Adipocyte (in vitro differentiated cells): ENCODE measurements around the gene PCNT.
"Not testable (repeated sequence)": the region's sequence is repeated elsewhere in the genome, so short reads cannot be mapped to it uniquely, and the experiment has no call there.

ENCODE experiments used
- DNase-seq: peaks from one replicate; pipeline ENCODE4 v3.0.0-alpha.2; 2015; ENCODE audit warnings: low read depth
- H3K27me3 ChIP-seq: replicated peaks from 2 replicates; pipeline ENCODE4 v1.7.0; 2013; ENCODE audit warnings: mild to moderate bottlenecking, low read length, moderate library complexity; ENCODE audit not compliant: control insufficient read depth, insufficient read depth
- H3K36me3 ChIP-seq: 2 replicates; pipeline ENCODE4 v1.7.0; 2013; ENCODE audit warnings: low read length, mild to moderate bottlenecking, moderate library complexity; ENCODE audit not compliant: control insufficient read depth, insufficient read depth, severe bottlenecking
- H3K4me1 ChIP-seq: 2 replicates; pipeline ENCODE4 v1.7.0; 2013; ENCODE audit warnings: mild to moderate bottlenecking, low read length, moderate library complexity; ENCODE audit not compliant: control insufficient read depth, insufficient read depth
- H3K4me3 ChIP-seq: 2 replicates; pipeline ENCODE4 v1.7.0; 2013; ENCODE audit warnings: mild to moderate bottlenecking, low read length, moderate library complexity
- H3K9ac ChIP-seq: 2 replicates; pipeline ENCODE4 v1.7.0; 2013; ENCODE audit warnings: mild to moderate bottlenecking, low read length, moderate library complexity
- H3K9me3 ChIP-seq: 2 replicates; pipeline ENCODE4 v1.7.0; 2013; ENCODE audit warnings: mild to moderate bottlenecking, low read length, moderate library complexity; ENCODE audit not compliant: control insufficient read depth

The PCNT gene

DNA sequence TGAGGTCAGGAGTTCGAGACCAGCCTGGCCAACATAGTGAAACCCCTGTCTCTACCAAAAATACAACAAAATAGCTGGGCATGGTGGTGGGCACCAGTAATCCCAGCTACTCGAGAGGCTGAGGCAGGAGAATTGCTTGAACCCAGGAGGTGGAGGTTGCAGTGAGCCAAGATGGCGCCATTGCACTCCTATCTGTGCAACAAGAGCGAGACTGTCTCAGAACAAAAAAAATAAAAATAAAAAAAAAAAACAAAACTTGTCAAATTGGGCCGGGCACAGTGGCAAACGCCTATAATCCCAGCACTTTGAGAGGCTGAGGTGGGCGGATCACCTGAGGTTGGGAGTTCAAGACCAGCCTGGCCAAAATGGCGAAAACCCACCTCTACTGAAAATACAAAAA, 13.7 kb upstream of the PCNT start:
- H3K4me3 ChIP-seq, H3K9ac ChIP-seq, H3K36me3 ChIP-seq, H3K9me3 ChIP-seq, DNase-seq, H3K4me1 ChIP-seq, H3K27me3 ChIP-seq: not testable (repeated sequence)

DNA sequence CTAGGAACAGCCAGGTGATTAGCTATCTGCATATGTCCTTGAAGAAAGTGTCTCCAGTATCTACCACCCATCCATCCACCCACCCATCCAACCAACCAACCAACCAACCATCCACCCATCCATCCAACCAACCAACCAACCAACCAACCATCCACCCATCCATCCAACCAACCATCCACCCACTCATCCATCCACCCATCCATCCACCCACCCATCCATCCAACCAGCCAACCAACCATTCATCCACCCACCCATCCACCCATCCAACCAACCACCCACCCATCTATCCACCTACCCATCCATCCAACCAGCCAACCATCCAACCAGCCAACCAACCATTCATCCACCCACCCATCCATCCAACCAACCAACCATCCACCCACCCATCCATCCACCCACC, 12.4 kb upstream of the PCNT start:
- no peaks in the 10 kb centered on the region for H3K9me3 ChIP-seq
- no peak for DNase-seq
- no peaks in the 10 kb centered on the region for H3K27me3 ChIP-seq
- H3K4me3 ChIP-seq = no peak overlapping the region
- H3K36me3 ChIP-seq = no peaks in the 10 kb centered on the region
- no peaks in the 10 kb centered on the region for H3K4me1 ChIP-seq
- no peak overlapping the region for H3K9ac ChIP-seq

DNA sequence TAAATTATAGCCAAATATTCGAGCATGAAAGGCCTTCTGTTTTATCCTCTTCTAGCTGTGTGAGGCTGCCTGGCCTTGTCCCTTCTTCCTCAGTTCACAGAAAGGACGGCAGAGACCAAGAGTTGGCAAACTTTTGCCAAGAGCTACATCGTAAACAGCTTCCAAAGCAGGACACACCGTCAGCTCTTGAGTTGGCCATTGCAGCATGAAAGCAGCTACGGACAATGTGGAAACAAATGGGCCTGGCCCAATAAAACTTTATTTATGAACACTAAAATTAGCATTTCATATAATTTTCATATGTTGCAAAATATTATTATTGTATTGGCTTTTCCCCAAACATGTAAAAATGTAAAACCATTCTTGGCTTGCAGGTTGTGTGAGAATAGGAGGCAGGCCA, 11.0 kb upstream of the PCNT start:
- Histone ChIP-seq H3K4me1 (no peaks in the 10 kb centered on the region), H3K9ac (no peak overlapping the region), H3K4me3 (no peak overlapping the region), H3K9me3 (no peaks in the 10 kb centered on the region), H3K36me3 (no peaks in the 10 kb centered on the region), H3K27me3 (no peaks in the 10 kb centered on the region)
- DNase-seq = no peak

DNA sequence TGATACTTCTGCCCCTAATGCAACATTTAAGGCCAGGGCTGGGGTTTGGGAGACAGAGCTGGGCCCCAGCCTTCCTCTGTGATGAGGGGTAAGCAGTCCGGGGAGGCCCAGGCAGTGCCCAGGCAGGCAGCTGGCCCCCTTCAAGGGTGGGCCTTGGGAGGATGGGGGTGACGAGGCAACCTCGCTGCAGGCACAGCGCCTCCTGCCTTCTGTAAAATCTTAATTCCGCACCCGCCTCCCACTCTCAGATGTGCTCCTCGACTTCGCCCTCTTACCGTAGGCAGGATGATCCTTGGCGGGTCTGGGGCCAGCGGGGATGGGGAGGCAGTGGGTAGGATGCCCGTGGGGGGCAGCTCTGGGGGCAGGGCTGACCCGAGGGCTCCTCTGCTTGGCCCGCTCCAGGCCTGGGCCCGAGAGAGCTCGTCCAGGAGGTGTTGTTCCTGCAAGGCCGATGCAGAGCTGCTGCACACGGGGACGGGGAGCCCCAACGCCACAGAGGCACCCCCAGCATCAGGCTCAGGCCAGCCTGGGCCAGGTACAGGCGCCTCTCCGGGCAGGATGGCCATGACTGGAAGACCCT, 9.4 kb upstream of the PCNT start:
- no peaks in the 10 kb centered on the region for H3K36me3 ChIP-seq
- no peak overlapping the region for H3K4me3 ChIP-seq
- no peaks in the 10 kb centered on the region for H3K27me3 ChIP-seq
- DNase-seq = no peak
- no peaks in the 10 kb centered on the region for H3K9me3 ChIP-seq
- H3K4me1 ChIP-seq = no peaks in the 10 kb centered on the region
- no peak overlapping the region for H3K9ac ChIP-seq

DNA sequence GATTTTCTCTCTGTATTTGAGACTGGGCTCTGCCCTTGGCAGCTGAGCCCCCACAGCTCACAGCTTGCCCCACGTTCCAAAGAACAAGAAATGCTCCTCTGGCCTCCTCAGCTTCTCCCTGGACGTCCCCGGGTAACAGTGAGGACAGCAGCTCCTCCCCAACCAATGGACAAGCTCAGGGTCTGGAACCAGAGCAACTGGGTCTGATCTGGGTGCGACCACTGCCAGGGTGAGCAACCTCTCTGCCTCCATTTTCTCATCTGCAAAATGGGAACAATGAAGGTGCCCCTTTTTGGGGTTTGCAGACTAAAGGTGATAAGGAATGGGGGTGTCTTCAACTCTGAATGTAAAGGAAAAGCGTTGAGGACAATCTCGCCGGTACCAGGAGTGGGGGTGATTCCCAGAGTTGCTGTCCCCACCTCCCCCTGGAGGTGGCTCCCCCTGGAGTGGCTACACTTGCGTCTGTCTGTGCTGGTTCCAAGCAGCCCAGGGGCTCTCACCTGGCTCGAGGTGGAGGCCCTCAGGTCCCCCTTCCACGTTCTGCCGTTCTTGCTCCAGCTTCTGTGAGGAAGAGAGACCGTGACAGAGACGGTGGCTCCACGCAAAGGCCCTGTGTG, 7.1 kb upstream of the PCNT start:
- no peaks in the 10 kb centered on the region for H3K4me1 ChIP-seq
- H3K4me3 ChIP-seq = no peak overlapping the region
- H3K9me3 ChIP-seq = no peaks in the 10 kb centered on the region
- H3K27me3 ChIP-seq = no peaks in the 10 kb centered on the region
- H3K9ac ChIP-seq = no peak overlapping the region
- no peak for DNase-seq
- no peaks in the 10 kb centered on the region for H3K36me3 ChIP-seq

DNA sequence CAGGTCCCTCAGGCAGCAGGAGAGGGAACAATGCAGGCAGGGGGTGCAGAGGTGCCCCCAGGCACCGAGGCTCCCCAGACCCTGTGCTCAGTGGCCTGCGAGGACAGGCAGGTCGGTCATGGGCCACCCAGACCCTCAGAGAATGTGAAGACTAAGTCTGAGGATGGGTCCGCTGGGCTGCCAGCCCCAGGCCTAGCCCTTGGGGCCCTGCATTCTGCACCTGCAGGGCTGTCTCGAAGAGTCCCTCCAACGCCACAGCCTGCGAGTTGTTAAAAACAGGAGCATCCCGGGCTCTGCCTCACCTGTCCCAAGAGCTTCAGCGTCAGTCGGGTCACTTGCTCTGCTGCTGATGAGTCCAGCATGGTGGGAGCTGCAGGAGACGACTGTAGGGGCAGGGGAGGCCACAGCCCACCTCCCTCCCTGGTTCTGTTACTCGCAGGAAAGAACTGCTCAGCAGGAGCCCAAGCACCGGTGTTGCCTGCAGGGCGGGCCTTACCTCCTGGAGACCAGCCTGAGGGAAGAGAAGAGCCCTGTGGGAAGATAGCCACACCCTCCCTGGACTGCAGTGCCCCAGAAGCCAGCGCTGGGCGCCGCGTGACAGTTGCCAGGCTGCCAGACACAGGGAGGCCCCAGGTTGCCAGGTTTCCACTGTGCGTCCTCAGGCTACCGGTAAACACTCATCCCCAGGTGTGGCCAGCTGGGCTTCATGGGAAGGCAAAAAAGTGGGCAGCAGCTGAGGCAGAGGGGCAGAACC, 6.1 kb upstream of the PCNT start:
- DNase-seq = no peak
- Histone ChIP-seq H3K9me3 (no peaks in the 10 kb centered on the region), H3K27me3 (no peaks in the 10 kb centered on the region), H3K4me1 (peaks cover 9% of the 10 kb centered on the region), H3K9ac (no peak overlapping the region), H3K4me3 (no peak overlapping the region), H3K36me3 (no peaks in the 10 kb centered on the region)

DNA sequence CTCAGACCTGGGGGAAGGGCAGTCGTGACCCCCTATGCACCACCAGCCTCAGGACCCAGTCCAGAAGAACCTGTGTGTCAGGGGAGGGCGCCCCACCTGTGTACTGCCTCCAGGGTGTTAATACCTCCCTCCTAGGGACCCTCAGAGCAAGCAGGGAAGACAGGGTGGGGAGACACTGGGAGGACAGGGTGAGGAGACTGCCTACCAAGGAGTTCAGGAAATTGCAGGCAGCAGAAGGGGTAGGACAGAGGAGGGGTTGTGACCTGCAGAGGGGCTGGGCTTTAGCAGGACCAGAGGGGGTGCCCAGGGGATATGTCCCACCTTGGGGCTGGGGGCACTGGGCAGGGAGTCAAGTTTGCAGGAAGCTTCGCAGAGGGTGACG, 5.5 kb upstream of the PCNT start:
- DNase-seq = no peak
- no peak overlapping the region for H3K9ac ChIP-seq
- H3K36me3 ChIP-seq = no peaks in the 10 kb centered on the region
- H3K4me3 ChIP-seq = no peak overlapping the region
- H3K27me3 ChIP-seq = no peaks in the 10 kb centered on the region
- peaks cover 13% of the 10 kb centered on the region for H3K4me1 ChIP-seq
- no peaks in the 10 kb centered on the region for H3K9me3 ChIP-seq

DNA sequence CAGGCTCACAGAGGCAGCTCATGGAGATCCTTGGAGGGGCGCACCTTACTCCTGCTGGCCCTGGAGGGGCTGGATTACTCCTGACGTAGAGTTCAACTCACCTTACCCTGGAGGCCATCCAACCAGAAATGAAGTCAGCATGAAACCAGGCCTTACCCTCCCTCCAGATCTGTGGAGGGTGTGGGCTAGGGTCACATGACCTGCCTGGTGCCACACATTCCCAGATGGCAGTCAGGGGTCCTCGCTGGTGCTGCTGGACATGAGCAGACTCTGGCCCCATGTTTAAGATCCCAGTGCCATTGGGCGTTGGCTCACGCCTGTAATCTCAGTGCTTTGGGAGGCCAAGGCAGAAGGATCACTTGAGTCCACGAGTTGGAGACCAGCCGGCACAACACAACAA, 4.8 kb upstream of the PCNT start:
- no peaks in the 10 kb centered on the region for H3K36me3 ChIP-seq
- H3K4me1 ChIP-seq = peaks cover 13% of the 10 kb centered on the region
- no peaks in the 10 kb centered on the region for H3K27me3 ChIP-seq
- H3K9me3 ChIP-seq = no peaks in the 10 kb centered on the region
- H3K9ac ChIP-seq = no peak overlapping the region
- no peak overlapping the region for H3K4me3 ChIP-seq
- DNase-seq = no peak

DNA sequence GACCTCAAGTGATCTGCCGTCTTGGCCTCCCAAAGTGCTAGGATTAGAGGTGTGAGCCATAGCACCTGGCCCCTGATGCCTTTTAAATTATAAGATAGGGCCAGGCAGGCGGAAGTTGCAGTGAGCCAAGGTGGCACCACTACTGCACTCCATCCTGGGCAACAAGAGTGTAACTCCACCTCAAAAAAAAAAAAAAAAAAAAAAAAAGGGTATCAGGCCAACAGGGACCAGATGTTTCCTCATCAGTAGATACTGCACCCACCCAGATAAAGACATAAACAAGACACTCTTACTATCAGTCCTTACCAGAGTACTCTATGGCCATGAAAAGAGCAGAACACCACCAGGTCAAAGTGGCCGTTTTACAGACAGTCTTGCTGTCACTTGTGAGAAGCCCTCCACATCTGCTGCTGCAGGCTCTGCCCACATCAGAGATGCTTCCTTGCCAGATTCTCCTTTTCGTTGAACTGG, 3.6 kb upstream of the PCNT start:
- Histone ChIP-seq H3K4me1 (peaks cover 14% of the 10 kb centered on the region), H3K9ac (no peak overlapping the region), H3K27me3 (no peaks in the 10 kb centered on the region), H3K36me3 (no peaks in the 10 kb centered on the region), H3K4me3 (no peak overlapping the region), H3K9me3 (no peaks in the 10 kb centered on the region)
- no peak for DNase-seq

DNA sequence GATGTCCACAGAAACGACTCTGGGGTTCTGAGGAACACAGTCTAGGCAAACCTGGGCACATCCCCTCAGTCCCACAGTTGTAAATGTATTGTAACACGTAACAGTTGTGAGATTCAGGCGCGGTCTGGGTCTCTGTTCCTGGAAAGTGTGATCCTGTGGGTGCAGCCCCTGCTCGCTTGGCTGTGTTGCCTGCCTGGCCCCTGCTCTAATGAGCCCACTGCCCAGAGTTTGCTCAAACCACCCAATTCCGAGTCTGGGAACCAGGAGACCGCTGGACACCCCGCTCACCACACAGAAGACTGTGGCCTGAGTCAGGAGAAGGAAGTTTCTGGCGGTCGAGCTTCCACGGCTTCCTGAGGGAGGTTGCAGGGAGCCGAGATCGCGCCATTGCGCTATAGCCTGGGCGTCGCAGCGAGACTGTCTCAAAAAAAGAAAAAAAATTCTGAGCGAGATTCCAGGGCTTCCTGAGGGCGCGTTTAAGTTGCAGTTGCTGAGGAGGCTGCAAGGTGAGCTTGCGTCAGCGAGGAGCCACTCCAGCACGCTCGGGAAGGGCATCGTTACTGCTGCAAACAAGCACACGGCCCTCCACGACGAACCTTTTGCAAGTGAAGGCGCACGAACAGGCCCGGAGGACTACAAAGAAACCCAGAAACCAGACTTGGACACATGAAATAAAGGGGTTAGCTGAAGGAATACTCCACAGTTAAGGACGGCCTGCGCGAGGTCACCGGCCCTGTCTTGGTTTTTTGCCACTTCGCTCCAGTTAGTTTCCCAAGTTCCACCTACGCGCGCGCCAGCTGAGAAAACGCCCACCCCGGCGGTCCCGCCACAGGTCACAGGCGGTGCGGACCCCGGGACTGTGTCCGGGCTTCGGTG, 1.4 kb upstream of the PCNT start:
- Histone ChIP-seq H3K9ac (peak overlapping the region; percentile 86), H3K27me3 (no peaks in the 10 kb centered on the region), H3K9me3 (no peaks in the 10 kb centered on the region), H3K36me3 (peaks cover 4% of the 10 kb centered on the region), H3K4me1 (peaks cover 24% of the 10 kb centered on the region), H3K4me3 (peak overlapping the region; percentile 95)
- DNase-seq = peak; percentile 56

DNA sequence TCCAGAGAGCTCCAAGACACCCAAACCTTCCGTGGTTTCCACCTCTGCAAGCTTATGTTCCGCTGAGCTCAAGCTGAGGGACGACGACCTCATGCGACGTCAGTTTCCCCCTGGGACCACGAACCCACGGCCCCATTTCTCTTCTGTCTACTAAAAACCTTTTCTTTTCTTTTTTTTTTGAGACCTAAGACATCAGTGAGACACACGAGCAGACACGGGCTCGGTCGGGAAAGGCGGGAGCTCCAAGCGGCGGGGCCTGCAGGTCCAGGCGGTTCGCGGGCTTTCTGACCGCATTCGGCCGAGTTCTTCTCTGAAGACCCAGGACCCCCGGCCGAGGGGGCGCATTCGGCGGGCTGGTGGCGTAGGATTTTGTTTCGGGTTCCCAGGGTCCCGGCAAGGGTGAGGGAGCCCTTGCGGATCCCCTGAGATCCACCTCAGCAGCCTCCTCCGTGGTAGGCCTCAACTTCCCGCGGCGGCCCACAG, 688 bp upstream of the PCNT start:
- H3K36me3 ChIP-seq = peaks cover 10% of the 10 kb centered on the region
- H3K27me3 ChIP-seq = no peaks in the 10 kb centered on the region
- peak overlapping the region; percentile 95 for H3K4me3 ChIP-seq
- no peaks in the 10 kb centered on the region for H3K9me3 ChIP-seq
- DNase-seq = peak; percentile 53
- H3K9ac ChIP-seq = peak overlapping the region; percentile 86
- H3K4me1 ChIP-seq = peaks cover 24% of the 10 kb centered on the region
